ENCODE results near the gene RAP1GAP.

Gene RAP1GAP

GRCh38 chr1:21669258-21670058 is at the start of gene RAP1GAP:
TSS of gene RAP1GAP (minus strand) at chr1:21669357. CDS start at chr1:21620032, 49,325 bp downstream.
- DNase-seq = peak; percentile 36

- no peak for DNase-seq
Measured at GRCh38 chr1:21716169-21716568, 47.0 kb upstream of the RAP1GAP start.

GRCh38 chr1:21707891-21708290 is 38.7 kb upstream of the RAP1GAP start:
- no peak for DNase-seq

GRCh38 chr1:21707086-21707840 is 38.1 kb upstream of the RAP1GAP start:
- DNase-seq = no peak

- no peak for DNase-seq
Measured at GRCh38 chr1:21706151-21706835, 37.1 kb upstream of the RAP1GAP start.

GRCh38 chr1:21705303-21705980 is 36.3 kb upstream of the RAP1GAP start:
- no peak for DNase-seq

GRCh38 chr1:21704145-21704544 is 35.0 kb upstream of the RAP1GAP start:
- DNase-seq = no peak

GRCh38 chr1:21703318-21703963 is 34.3 kb upstream of the RAP1GAP start:
- peak; percentile 19 for DNase-seq

- no peak for DNase-seq
Measured at GRCh38 chr1:21702780-21703179, 33.6 kb upstream of the RAP1GAP start.

- no peak for DNase-seq
Measured at GRCh38 chr1:21701401-21701800, 32.2 kb upstream of the RAP1GAP start.

GRCh38 chr1:21700094-21700493 is 30.9 kb upstream of the RAP1GAP start:
- no peak for DNase-seq

- no peak for DNase-seq
Measured at GRCh38 chr1:21696931-21697330, 27.8 kb upstream of the RAP1GAP start.

GRCh38 chr1:21693732-21694131 is 24.6 kb upstream of the RAP1GAP start:
- DNase-seq = no peak

GRCh38 chr1:21691739-21692138 is 22.6 kb upstream of the RAP1GAP start:
- DNase-seq = no peak

GRCh38 chr1:21689661-21690372 is 20.7 kb upstream of the RAP1GAP start:
- DNase-seq = no peak

GRCh38 chr1:21687081-21687529 is 17.9 kb upstream of the RAP1GAP start:
- DNase-seq = no peak

GRCh38 chr1:21685946-21686678 is 17.0 kb upstream of the RAP1GAP start:
- no peak for DNase-seq

- DNase-seq = no peak
Measured at GRCh38 chr1:21681426-21681825, 12.3 kb upstream of the RAP1GAP start.

- DNase-seq = no peak
Measured at GRCh38 chr1:21680918-21681317, 11.8 kb upstream of the RAP1GAP start.

GRCh38 chr1:21680381-21680780 is 11.2 kb upstream of the RAP1GAP start:
- no peak for DNase-seq

GRCh38 chr1:21677168-21677567 is 8.0 kb upstream of the RAP1GAP start:
- DNase-seq = no peak

All from CD4-positive, alpha-beta T cell treated with Interleukin-21 for 1 hour (primary cell).